HG03196 (cell line): ENCODE measurements around the gene CCDC174.
"Not testable (repeated sequence)": the region's sequence is repeated elsewhere in the genome, so short reads cannot be mapped to it uniquely, and the experiment has no call there.

Experiments used
- ATAC-seq: cut with Tn5 transposase; IDR thresholded peaks from one replicate; pipeline ENCODE4 v1.9.1; 2021; ENCODE audit not compliant: unreplicated experiment

Gene CCDC174

DNA sequence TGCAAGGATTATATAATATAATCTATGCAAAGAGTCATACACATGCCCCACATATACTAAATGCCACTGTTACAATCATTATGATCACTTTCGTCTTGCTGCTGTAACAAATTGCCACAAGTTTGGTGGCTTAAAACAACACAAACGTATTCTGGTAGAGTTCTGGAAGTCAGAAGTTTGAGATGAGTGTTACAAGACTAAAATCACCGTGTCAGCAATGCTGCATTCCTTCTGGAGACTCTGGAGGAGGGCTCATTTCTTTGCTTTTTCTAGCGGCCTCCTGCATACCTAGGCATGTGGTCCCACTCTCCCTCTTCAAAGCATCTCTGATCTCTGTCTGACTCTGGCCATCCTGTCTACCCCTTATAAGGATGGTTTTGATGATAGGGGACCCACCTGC lies 1.4 kb upstream of the CCDC174 start:
- ATAC-seq: no peak

DNA sequence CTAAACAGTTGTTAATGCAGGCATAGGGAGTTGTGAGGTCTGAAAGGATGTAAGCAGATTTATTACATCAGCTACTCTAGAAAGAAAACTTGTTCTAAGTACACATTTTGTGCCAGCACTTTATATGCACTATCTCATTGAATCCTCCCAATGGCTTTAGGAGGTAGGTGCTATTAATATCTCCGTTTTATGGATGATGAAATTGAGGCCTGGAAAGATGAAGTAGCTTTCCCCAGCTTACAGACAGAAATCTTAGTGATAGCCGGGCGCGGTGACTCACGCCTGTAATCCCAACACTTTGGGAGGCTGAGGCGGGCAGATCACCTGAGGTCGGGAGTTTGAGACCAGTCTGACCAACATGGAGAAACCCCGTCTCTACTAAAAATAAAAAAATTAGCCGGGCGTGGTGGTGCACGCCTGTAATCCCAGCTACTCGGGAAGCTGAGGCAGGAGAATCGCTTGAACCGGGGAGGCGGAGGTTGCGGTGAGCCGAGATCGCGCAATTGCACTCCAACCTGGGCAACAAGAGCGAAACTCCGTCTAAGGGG lies 872 bp downstream of the CCDC174 start:
- not testable (repeated sequence) for ATAC-seq

GRCh38 chr3:14657579-14657978 lies 6.0 kb downstream of the CCDC174 start:
- ATAC-seq: no peak

GRCh38 chr3:14658978-14659377 lies 7.4 kb downstream of the CCDC174 start:
- no peak for ATAC-seq

GRCh38 chr3:14660942-14661341 lies 9.4 kb downstream of the CCDC174 start:
- ATAC-seq: no peak

- no peak for ATAC-seq
Observed at GRCh38 chr3:14663396-14664135, 12.0 kb downstream of the CCDC174 start.

- no peak for ATAC-seq
Observed at GRCh38 chr3:14664170-14664569, 12.6 kb downstream of the CCDC174 start.

DNA sequence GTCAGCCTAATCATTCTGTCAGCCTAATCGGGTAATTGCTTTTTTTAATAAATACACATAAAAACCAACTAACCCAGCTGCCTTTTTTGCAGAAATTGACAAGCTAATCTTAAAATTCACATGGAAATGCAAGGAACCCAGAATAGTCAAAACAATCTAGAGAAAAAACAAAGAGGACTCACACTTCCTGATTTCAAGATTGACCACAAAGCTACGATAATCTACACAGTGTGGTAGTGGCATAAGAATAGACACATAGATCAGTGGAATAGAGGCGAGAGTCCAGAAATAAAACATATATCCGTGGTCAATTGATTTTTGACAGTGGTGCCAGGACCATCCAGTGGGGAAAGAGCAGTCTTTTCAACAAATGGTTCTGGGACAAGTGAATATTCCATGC lies 21.0 kb downstream of the CCDC174 start:
- ATAC-seq: no peak

DNA sequence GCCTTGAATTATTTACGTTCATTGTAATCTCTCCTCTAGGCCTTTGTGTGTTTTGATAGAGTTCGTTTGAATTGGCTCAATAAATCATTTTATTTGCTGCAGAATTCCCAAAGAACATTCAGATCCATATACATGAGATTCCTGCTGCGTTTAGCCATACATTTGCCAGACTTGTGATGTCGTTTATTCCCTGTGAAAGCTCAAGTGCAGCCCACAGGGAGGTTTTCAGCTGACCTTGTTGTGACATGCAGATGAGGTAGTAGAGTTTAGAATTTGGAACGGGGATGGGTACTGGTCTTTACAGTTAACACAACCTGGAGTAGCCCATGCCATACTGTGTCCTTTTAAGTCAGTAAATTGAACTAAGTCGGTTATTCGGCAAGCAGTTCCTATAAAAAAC lies 23.3 kb downstream of the CCDC174 start, which contains the start of gene C3orf20:
C3orf20 (plus strand) TSS at position 301 of the 400 bp plus-strand sequence. CDS start 7,573 bp downstream, outside the sequence.
- ATAC-seq: no peak

DNA sequence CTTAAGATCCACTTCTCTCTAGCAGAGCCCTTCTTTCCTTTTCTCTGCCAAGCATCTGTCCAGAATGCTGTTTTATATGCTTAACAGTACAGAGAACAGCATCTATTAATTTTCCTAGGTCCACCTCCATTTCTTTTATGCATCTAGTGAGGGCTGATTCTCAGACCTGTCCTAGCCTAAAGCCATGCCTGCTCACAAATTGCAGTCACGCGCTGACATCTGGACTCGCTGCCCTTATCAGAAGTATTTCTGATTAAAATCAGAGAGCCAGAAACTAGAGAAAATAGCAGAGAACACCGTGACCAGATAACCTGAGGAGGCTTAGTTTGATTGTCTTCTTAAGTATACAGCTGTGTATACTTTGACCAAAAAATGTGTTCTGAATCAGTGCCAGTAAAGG lies 25.3 kb downstream of the CCDC174 start:
- ATAC-seq: no peak

GRCh38 chr3:14678015-14678503 lies 26.5 kb downstream of the CCDC174 start:
- ATAC-seq: no peak

DNA sequence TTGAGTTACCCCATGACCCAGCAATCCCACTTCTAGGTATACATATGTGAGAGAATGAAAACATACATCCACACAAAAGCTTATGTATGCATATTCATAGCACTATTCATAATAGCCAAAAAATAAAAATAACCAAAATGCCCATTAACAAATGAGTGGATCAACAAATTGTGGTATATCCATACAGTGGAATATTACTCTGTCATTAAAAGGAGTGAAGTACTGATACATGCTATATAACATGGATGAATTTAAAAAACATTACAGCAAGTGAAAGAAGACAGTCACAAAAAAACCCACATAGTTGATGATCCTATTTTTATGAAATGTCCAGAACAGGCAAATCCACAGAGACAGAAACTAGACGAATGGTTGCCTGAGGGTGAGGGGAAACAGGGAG lies 28.6 kb downstream of the CCDC174 start:
- no peak for ATAC-seq

- no peak for ATAC-seq
Observed at GRCh38 chr3:14680716-14681115, 29.2 kb downstream of the CCDC174 start.

- ATAC-seq: no peak
Observed at GRCh38 chr3:14684447-14684846, 32.9 kb downstream of the CCDC174 start.

GRCh38 chr3:14685179-14685578 lies 33.6 kb downstream of the CCDC174 start:
- no peak for ATAC-seq

DNA sequence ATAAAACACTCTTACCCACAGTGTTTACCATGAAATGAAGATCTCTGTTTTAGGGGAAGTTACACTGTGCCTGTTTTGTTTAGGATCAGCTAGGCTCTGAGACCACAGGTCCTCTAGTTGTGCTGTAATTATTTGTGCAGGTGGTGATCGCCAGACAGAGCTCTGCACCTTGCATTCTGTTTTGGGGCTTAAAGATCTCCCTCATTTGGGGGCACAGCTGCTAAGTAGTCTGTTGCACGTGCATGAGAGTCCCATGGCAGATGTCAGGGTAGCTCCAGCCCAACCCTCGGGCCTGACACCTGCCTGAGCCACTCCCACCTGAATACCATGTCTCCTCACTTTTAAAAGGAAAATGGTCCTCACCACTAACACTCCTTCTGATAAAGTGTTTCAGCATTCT lies 35.8 kb downstream of the CCDC174 start:
- no peak for ATAC-seq

- no peak for ATAC-seq
Observed at GRCh38 chr3:14688525-14688924, 37.0 kb downstream of the CCDC174 start.

- ATAC-seq: no peak
Observed at GRCh38 chr3:14689247-14689980, 37.9 kb downstream of the CCDC174 start.

GRCh38 chr3:14691239-14691638 lies 39.7 kb downstream of the CCDC174 start:
- peak; percentile 36 for ATAC-seq

DNA sequence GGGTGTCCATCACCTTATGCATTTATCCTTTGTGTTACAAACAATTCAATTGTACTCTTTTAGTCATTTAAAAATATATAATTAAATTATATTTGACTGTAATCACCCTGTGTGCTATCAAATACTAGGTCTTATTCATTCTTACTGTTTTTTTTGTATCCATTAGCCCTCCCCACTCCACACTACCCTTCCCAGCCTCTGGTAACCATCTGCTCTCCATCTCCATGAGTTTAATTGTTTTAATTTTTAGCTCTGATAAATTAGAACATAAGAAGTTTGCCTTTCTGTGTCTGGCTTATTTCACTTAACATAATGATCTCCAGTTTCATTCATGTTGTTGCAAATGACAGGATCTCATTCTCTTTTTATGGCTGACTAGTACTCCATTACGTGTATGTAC lies 40.2 kb downstream of the CCDC174 start:
- no peak for ATAC-seq

GRCh38 chr3:14698601-14699244 lies 47.2 kb downstream of the CCDC174 start:
- no peak for ATAC-seq
